Spleen (tissue), 13 donors: ENCODE results near the gene ETDB. TPM values are rescaled to one million over a fixed set of nuclear protein-coding genes. Genes with fewer than 3 reads are reported as not detected.
"Not testable (repeated sequence)": the region's sequence is repeated elsewhere in the genome, so short reads cannot be mapped to it uniquely, and the experiment has no call there.

Experiments used
- DNase-seq: peaks from one replicate; pipeline ENCODE4 v3.0.0-alpha.2; 2020
- H3K27ac ChIP-seq, 8 donors: fragments of 200-600 bp; sonication (generic) in 7 of 8; 1 replicate in 4 of 8; 2 replicates in 4 of 8; pipeline versions ENCODE4 v1.5.0 to v1.8.0; 2016 to 2021; ENCODE audit warnings: inconsistent platforms in 4 of 8, mild to moderate bottlenecking in 4 of 8, moderate library complexity in 1 of 8
- H3K27me3 ChIP-seq, 7 donors: fragments of 200-600 bp; sonication (generic) in 6 of 7; replicated peaks in 1 of 7; 1 replicate in 4 of 7; 2 replicates in 3 of 7; pipeline versions ENCODE4 v1.5.0 to v1.8.0; 2016 to 2021; ENCODE audit warnings: inconsistent platforms in 3 of 7, mild to moderate bottlenecking in 1 of 7
- H3K36me3 ChIP-seq, 6 donors: fragments of 200-600 bp; sonication (generic) in 5 of 6; 1 replicate in 4 of 6; 2 replicates in 2 of 6; pipeline versions ENCODE4 v1.5.0 to v1.8.0; 2016 to 2021; ENCODE audit warnings: inconsistent platforms in 2 of 6
- H3K4me1 ChIP-seq, 6 donors: fragments of 200-600 bp; sonication (generic) in 5 of 6; 1 replicate in 3 of 6; 2 replicates in 3 of 6; pipeline versions ENCODE4 v1.5.0 to v1.8.0; 2016 to 2021; ENCODE audit warnings: inconsistent platforms in 3 of 6
- H3K4me3 ChIP-seq, 8 donors: fragments of 200-600 bp; sonication (generic) in 7 of 8; 1 replicate in 4 of 8; 2 replicates in 4 of 8; pipeline versions ENCODE4 v1.5.0 to v1.8.0; 2016 to 2021; ENCODE audit warnings: inconsistent platforms in 4 of 8, mild to moderate bottlenecking in 4 of 8, moderate library complexity in 2 of 8
- H3K9me3 ChIP-seq, 8 donors: fragments of 200-600 bp; sonication (generic) in 7 of 8; 1 replicate in 4 of 8; 2 replicates in 4 of 8; pipeline versions ENCODE4 v1.5.0 to v1.8.0; 2016 to 2021; ENCODE audit warnings: inconsistent platforms in 4 of 8
- POLR2A ChIP-seq, 3 donors: fragments of 450-650 bp; IDR thresholded peaks; one replicate each; pipeline ENCODE4 v1.5.1; 2017; ENCODE audit warnings: antibody characterized with exemption in 3 of 3, mild to moderate bottlenecking in 1 of 3
- POLR2AphosphoS5 ChIP-seq, 3 donors: sonication (generic); formaldehyde crosslinking; IDR thresholded peaks; one replicate each; pipeline ENCODE4 v1.5.1; 2017; ENCODE audit warnings: antibody characterized with exemption in 3 of 3
- WGBS, 5 donors: extraction: QIAGEN DNeasy Blood & Tissue Kit in 3 of 5; methylation state at CpG; one replicate each; pipeline versions ENCODE4 v1.1.5 to v1.1.7; 2013 to 2018; 5-methylcytosine and 5-hydroxymethylcytosine counted together
- intact Hi-C: fragments of 100-400 bp; cut with DNase I; formaldehyde crosslinking; loops from one replicate; pipeline ENCODE4 v1.15.0; 2023; ENCODE audit warnings: low total_unique reads
- long read RNA-seq, 2 donors: transcript quantifications; one replicate each; lab custom pipeline, GENCODE V29; 2026
- polyA plus RNA-seq, 3 donors: library from polyadenylated mRNA; stranded (reverse); fragments of 200-250 nt; gene quantifications; one replicate each; pipeline ENCODE4 v1.2.1, GENCODE V29; 2013
- total RNA-seq, 7 donors: library from RNA; depleted of rRNA in 3 of 7; stranded (reverse); fragments of >200 nt in 3 of 7; fragmentation: NEBNext Ultra II Directional in 4 of 7; extraction: Animal tissue kit (Norgen Biotek cat#: 25700) in 4 of 7; gene quantifications; one replicate each; pipeline versions ENCODE4 v1.1.0 to v1.2.1, GENCODE V29; 2016 to 2021
- TF ChIP-seq, protein P1 (sequence below), 11 experiments: fragments of 200-600 bp in 7 of 11; fragments of 450-650 bp in 4 of 11; sonication (generic) in 4 of 11; IDR thresholded peaks in 8 of 11; conservative IDR thresholded peaks in 3 of 11; 1 replicate in 7 of 11; 2 replicates in 4 of 11; pipeline versions ENCODE4 v1.4.0 to v1.8.0; 2016 to 2021; ENCODE audit warnings: antibody characterized with exemption in 11 of 11, inconsistent platforms in 4 of 11, mild to moderate bottlenecking in 1 of 11
- donor health status: healthy with polysubstance abuse.
- donor health status: DM: no; HTN: no; CAD: no; lungs with moderate emphysema.
- donor health status: DM: no; HTN: no; CAD: no.
- donor health status: Bipolar disorder and iron deficiency.
- donor health status: healthy.
- donor health status: DM: no; HTN: no; CAD: no.
- donor health status: DM: yes; HTN: yes; CAD: no.

ETDB gene
- not detected for total RNA-seq
- polyA plus RNA-seq, result not detected
- long read RNA-seq, donor 1, result 0 reads
- long read RNA-seq, donor 2, result 0 reads

DNA sequence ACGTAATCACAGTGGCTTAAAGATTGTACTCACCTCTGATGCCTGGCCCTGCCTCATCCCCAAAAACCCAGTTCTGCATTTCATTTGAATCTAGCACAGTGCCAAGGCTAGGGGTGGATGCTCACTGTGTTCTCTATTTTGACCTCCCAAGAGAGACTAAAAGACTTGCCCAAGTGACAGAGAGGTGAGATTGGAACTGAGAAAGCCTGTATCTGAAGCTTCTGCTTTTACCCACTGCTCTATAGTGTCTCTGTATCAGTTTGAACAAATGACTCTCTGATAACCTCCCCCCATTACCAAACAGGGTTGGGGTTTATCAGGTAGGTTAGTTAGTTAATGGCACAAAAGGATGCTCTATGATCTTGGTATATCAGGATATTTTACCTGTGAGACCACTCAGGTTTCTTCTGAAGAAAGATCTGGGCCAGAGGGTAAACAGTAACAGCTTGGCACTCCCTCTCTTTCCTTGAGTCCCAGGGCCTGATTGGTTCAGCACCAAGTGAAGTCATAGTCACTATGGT lies at the start of gene ETDB:
Gene ETDB, minus strand, starts transcription at position 471 of the 521 bp plus-strand sequence. CDS start 1,265 bp downstream, outside the sequence.
- H3K9me3 ChIP-seq, H3K27me3 ChIP-seq, DNase-seq, intact Hi-C loops, H3K27ac ChIP-seq, H3K4me3 ChIP-seq, H3K4me1 ChIP-seq, H3K36me3 ChIP-seq: not testable (repeated sequence)
- no CpG with 5 or more reads among the region's 1 CpG for WGBS, 5 donors

DNA sequence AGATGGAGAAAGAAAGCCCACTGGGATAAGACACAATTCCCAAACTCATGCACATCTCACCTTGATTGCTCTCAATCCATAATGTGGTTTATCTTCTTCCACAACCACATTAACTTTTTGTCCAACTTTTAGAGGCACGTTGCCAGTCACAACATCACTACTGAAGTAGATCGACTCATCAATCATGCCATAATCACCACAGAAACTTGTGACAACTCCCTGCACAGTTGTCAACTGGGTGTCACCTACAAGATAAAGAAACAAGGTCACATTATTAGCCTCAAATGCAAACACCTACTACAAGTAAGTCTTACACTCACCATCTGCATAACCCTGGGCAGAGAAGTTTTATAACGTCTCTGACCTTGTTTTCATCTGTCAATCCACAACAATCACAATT lies 49.2 kb upstream of the ETDB start:
- H3K9me3 ChIP-seq, intact Hi-C loops, DNase-seq, H3K36me3 ChIP-seq, H3K4me1 ChIP-seq, H3K27ac ChIP-seq, H3K27me3 ChIP-seq, H3K4me3 ChIP-seq: not testable (repeated sequence)
- 67 to 85% (median 74%) methylated on average over 3 of the region's 3 CpGs for WGBS, 5 donors

DNA sequence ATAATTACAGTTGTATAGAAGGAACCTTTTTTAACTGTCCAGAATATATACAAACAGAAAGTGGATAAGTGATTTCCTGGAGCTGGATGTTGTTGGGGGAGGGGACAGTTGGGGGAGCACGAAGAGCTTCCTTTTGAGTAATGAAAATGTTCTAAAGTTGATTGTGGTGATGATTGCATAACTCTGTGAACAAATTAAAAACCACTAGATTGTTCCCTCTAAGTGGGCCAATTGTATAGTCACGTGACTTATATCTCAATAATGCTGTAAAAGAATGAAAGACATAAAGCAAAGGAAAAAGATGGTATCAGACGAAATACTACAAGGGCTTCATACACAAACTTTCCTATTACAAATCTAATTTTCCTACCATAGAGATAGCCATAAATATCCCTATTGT lies 48.2 kb upstream of the ETDB start:
- no peaks in the 10 kb centered on the region for H3K36me3 ChIP-seq
- no peak overlapping the region for H3K27ac ChIP-seq
- 9 to 39% (median 27%) methylated on average over 3 of the region's 3 CpGs for WGBS, 5 donors
- DNase-seq, result no peak
- H3K27me3 ChIP-seq, result no peaks in the 10 kb centered on the region
- intact Hi-C loops, result no loop called here
- TF ChIP-seq POLR2A (IDR thresholded peaks at IDR 0.05) (no peak), POLR2AphosphoS5 (IDR thresholded peaks at IDR 0.05) (no peak)
- TF ChIP-seq, protein P1, sequence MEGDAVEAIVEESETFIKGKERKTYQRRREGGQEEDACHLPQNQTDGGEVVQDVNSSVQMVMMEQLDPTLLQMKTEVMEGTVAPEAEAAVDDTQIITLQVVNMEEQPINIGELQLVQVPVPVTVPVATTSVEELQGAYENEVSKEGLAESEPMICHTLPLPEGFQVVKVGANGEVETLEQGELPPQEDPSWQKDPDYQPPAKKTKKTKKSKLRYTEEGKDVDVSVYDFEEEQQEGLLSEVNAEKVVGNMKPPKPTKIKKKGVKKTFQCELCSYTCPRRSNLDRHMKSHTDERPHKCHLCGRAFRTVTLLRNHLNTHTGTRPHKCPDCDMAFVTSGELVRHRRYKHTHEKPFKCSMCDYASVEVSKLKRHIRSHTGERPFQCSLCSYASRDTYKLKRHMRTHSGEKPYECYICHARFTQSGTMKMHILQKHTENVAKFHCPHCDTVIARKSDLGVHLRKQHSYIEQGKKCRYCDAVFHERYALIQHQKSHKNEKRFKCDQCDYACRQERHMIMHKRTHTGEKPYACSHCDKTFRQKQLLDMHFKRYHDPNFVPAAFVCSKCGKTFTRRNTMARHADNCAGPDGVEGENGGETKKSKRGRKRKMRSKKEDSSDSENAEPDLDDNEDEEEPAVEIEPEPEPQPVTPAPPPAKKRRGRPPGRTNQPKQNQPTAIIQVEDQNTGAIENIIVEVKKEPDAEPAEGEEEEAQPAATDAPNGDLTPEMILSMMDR (IDR thresholded peaks at IDR 0.05 in 8 of 11, conservative IDR thresholded peaks at IDR 0.05 in 3 of 11), result no peak
- H3K9me3 ChIP-seq, result no peaks in the 10 kb centered on the region
- no peaks in the 10 kb centered on the region for H3K4me1 ChIP-seq
- no peak overlapping the region for H3K4me3 ChIP-seq

DNA sequence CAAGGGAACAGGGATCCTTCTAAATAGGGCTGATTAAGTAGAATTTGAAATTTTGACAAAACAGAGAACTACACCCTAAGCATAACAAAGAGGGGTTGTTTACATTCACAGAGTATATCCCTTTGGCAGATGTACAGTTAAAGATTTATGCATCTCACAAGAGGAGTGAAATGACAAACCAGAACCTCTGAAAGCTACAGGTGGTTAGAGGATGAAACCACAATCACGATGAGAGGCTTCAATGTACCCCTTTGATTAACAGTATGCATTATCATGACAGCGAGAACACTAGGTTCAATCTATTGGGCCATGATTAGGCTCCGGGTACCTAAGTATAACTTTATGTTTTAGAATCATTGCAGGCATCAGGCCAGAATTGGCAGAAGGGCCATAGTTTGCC lies 34.4 kb upstream of the ETDB start:
- H3K27ac ChIP-seq, intact Hi-C loops, H3K27me3 ChIP-seq, H3K36me3 ChIP-seq, H3K4me3 ChIP-seq, DNase-seq, H3K9me3 ChIP-seq, H3K4me1 ChIP-seq: not testable (repeated sequence)
- WGBS, 5 donors, result no CpG with 5 or more reads among the region's 3 CpGs

DNA sequence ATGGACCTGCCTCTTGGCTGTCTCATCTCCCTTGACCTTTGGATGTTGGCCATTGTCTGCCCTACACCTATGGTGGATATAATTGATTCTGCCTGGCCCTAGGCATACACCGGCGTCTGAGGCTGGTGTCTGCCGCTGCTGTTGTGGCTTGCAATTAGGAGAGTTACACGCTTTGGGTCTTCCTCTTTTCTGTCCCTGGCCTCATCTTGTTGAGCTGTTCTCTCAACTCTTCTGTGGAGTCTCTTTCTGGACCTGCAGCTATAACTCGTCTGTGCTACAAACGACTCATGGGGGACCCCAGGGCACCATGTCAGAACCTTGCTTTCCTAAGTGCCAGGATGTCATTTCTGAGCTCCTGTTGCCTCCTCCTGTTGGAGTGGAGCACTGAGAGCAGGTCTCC lies 5.8 kb upstream of the ETDB start:
- H3K4me1 ChIP-seq, H3K36me3 ChIP-seq, H3K9me3 ChIP-seq, DNase-seq, H3K27ac ChIP-seq, H3K4me3 ChIP-seq, intact Hi-C loops, H3K27me3 ChIP-seq: not testable (repeated sequence)
- no CpG with 5 or more reads among the region's 6 CpGs for WGBS, 5 donors

DNA sequence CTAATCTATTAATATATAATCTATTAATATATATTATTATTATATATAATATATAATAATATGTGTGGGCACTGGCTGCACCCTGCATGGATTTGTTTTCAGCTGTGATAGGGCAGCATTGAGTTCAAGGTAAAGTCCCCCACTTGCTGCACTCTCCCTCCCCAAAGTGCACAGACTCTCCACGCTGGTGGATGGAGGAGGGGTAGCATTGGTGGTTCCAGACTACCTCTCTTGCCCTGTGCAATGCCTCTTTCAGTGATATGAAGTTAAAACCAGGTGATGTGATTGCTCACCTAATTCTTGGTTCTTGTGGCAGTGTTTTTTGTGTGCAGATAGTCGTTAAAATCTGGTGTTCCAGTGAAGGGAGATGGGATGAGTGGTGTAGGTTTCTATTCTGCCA lies 4.3 kb downstream of the ETDB start:
- H3K27ac ChIP-seq, H3K9me3 ChIP-seq, H3K4me1 ChIP-seq, intact Hi-C loops, H3K4me3 ChIP-seq, H3K36me3 ChIP-seq, DNase-seq: not testable (repeated sequence)
- H3K27me3 ChIP-seq, result peaks cover 0 to 14% (median 9%) of the 10 kb centered on the region in 7 donors
- 71% methylated on average over 1 of the region's 2 CpGs; no CpG with 5 or more reads in 4 of the 5 donors for WGBS, 5 donors

DNA sequence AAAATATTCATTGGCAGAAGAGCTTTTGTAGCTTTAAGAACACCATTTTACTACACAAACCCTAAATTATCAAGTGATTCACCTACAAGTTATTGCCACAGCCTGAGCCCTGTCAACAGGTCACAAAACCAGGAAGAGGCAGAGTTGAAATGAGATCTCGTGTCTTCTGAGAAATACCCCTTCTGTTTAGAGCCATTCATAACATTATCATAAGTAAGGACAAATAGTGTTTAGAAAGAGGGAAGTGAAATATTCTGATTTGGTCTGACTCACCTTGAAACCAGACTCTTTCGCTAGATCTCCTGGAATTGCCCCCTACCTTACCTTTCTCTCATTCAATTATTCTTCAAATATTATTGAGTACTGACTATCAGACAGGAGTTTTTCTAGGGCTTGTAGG lies 5.9 kb downstream of the ETDB start:
- 54 to 66% (median 63%) methylated on average over 2 of the region's 2 CpGs for WGBS, 5 donors
- DNase-seq, result no peak

More for the DNA sequence above, 5.9 kb downstream of the ETDB start:
- Histone ChIP-seq H3K9me3 (no peaks in the 10 kb centered on the region), H3K4me1 (no peaks in the 10 kb centered on the region), H3K4me3 (no peak overlapping the region), H3K36me3 (no peaks in the 10 kb centered on the region), H3K27me3 (peaks cover 0 to 24% (median 15%) of the 10 kb centered on the region in 7 donors), H3K27ac (no peak overlapping the region)
- TF ChIP-seq, protein P1 (IDR thresholded peaks at IDR 0.05 in 8 of 11, conservative IDR thresholded peaks at IDR 0.05 in 3 of 11), result no peak
- TF ChIP-seq POLR2A (IDR thresholded peaks at IDR 0.05) (no peak), POLR2AphosphoS5 (IDR thresholded peaks at IDR 0.05) (no peak)
- intact Hi-C loops, result no loop called here
